Upper lobe of right lung (tissue), 1 donor: Measurements from ENCODE around the gene FIBCD1. TPM values are rescaled to one million over a fixed set of nuclear protein-coding genes. Genes with fewer than 3 reads are reported as not detected.

ENCODE experiments used
- ATAC-seq: fragments of 200-7000 bp; cut with Tn5 transposase; one replicate; pipeline ENCODE4 v1.9.1; 2020; ENCODE audit warnings: mild to moderate bottlenecking, moderate library complexity
- DNase-seq: peaks from one replicate; pipeline ENCODE4 v3.0.0-alpha.2; 2020
- H3K27ac ChIP-seq: fragments of 200-600 bp; one replicate; pipeline ENCODE4 v1.8.0; 2022
- H3K27me3 ChIP-seq: fragments of 200-600 bp; one replicate; pipeline ENCODE4 v1.8.0; 2022; ENCODE audit warnings: mild to moderate bottlenecking
- H3K36me3 ChIP-seq: fragments of 200-600 bp; one replicate; pipeline ENCODE4 v1.8.0; 2022
- H3K4me1 ChIP-seq: fragments of 200-600 bp; one replicate; pipeline ENCODE4 v1.8.0; 2022
- H3K4me3 ChIP-seq: fragments of 200-600 bp; one replicate; pipeline ENCODE4 v1.8.0; 2022; ENCODE audit warnings: mild to moderate bottlenecking
- H3K9me3 ChIP-seq: fragments of 200-600 bp; one replicate; pipeline ENCODE4 v1.8.0; 2022
- CTCF ChIP-seq: fragments of 200-600 bp; IDR thresholded peaks from one replicate; pipeline ENCODE4 v1.8.0; 2022; ENCODE audit warnings: antibody characterized with exemption
- intact Hi-C: fragments of 100-400 bp; cut with DNase I; formaldehyde crosslinking; loops from one replicate; pipeline ENCODE4 v1.11.0; 2022
- total RNA-seq: library from RNA; stranded (reverse); fragmentation: NEBNext Ultra II Directional; extraction: Animal tissue kit (Norgen Biotek cat#: 25700); gene quantifications from one replicate; pipeline ENCODE4 v1.2.1, GENCODE V29; 2021
- donor health status: DM: no; HTN: yes; CAD: no; lungs with severe emphysema.

The FIBCD1 gene
- total RNA-seq, 1 donor from 2014 or later: 2.7 TPM

- no peaks in the 10 kb centered on the region for H3K9me3 ChIP-seq
- no peak for TF ChIP-seq CTCF
- no peaks in the 10 kb centered on the region for H3K4me1 ChIP-seq
- H3K36me3 ChIP-seq: peaks cover 99% of the 10 kb centered on the region
- DNase-seq (no peak), ATAC-seq (no peak)
- H3K27ac ChIP-seq: no peak overlapping the region
- H3K27me3 ChIP-seq: no peaks in the 10 kb centered on the region
- intact Hi-C loops: no loop called here
- H3K4me3 ChIP-seq: no peak overlapping the region
These were observed 54.9 kb downstream of the FIBCD1 start for GRCh38 chr9:130884111-130884531.

- no peaks in the 10 kb centered on the region for H3K9me3 ChIP-seq
- H3K36me3 ChIP-seq: peaks cover 99% of the 10 kb centered on the region
- H3K4me1 ChIP-seq: no peaks in the 10 kb centered on the region
- no peaks in the 10 kb centered on the region for H3K27me3 ChIP-seq
- no peak overlapping the region for H3K27ac ChIP-seq
- H3K4me3 ChIP-seq: no peak overlapping the region
- DNase-seq: no peak
- no peak for ATAC-seq
- no peak for TF ChIP-seq CTCF
- intact Hi-C loops: no loop called here
These were observed 55.6 kb downstream of the FIBCD1 start for GRCh38 chr9:130883479-130883878.

GRCh38 chr9:130882696-130883225 lies 56.3 kb downstream of the FIBCD1 start:
- H3K27ac ChIP-seq: no peak overlapping the region
- DNase-seq (no peak), ATAC-seq (no peak)
- no peak overlapping the region for H3K4me3 ChIP-seq
- no peaks in the 10 kb centered on the region for H3K4me1 ChIP-seq
- H3K9me3 ChIP-seq: no peaks in the 10 kb centered on the region
- intact Hi-C loops: no loop called here
- peaks cover 99% of the 10 kb centered on the region for H3K36me3 ChIP-seq
- no peak for TF ChIP-seq CTCF
- no peaks in the 10 kb centered on the region for H3K27me3 ChIP-seq

- intact Hi-C loops: no loop called here
- ATAC-seq (no peak), DNase-seq (no peak)
- Histone ChIP-seq H3K36me3 (peaks cover 98% of the 10 kb centered on the region), H3K4me3 (no peak overlapping the region), H3K4me1 (no peaks in the 10 kb centered on the region), H3K27me3 (no peaks in the 10 kb centered on the region), H3K27ac (no peak overlapping the region), H3K9me3 (no peaks in the 10 kb centered on the region)
- no peak for TF ChIP-seq CTCF
These were observed 57.5 kb downstream of the FIBCD1 start for GRCh38 chr9:130881516-130881915.

- H3K36me3 ChIP-seq: peaks cover 97% of the 10 kb centered on the region
- intact Hi-C loops: no loop called here
- H3K27ac ChIP-seq: no peak overlapping the region
- no peaks in the 10 kb centered on the region for H3K4me1 ChIP-seq
- H3K4me3 ChIP-seq: no peak overlapping the region
- ATAC-seq: no peak
- no peaks in the 10 kb centered on the region for H3K9me3 ChIP-seq
- no peaks in the 10 kb centered on the region for H3K27me3 ChIP-seq
- no peak for TF ChIP-seq CTCF
- DNase-seq: no peak
These were observed 58.3 kb downstream of the FIBCD1 start for GRCh38 chr9:130880599-130881220.
